Gastroesophageal sphincter (tissue), 4 donors: ENCODE data around the gene SULT1A3. TPM values are rescaled to one million over a fixed set of nuclear protein-coding genes. Genes with fewer than 3 reads are reported as not detected.
"Not testable (repeated sequence)": the region's sequence is repeated elsewhere in the genome, so short reads cannot be mapped to it uniquely, and the experiment has no call there.

ENCODE experiments used
- ATAC-seq: fragments of 150-250 bp; one replicate; pipeline ENCODE4 v1.9.1; 2016; ENCODE audit warnings: mild to moderate bottlenecking, moderate library complexity
- H3K27ac ChIP-seq, 4 donors: fragments of 200-600 bp; sonication (generic) in 3 of 4; 1 replicate in 3 of 4; 2 replicates in 1 of 4; pipeline ENCODE4 v1.5.1; 2016 to 2019
- H3K27me3 ChIP-seq: fragments of 200-600 bp; sonication (generic); one replicate; pipeline ENCODE4 v1.5.1; 2019
- H3K36me3 ChIP-seq, 2 donors: fragments of 200-600 bp; sonication (generic); one replicate each; pipeline ENCODE4 v1.5.1; 2019; ENCODE audit warnings: control low read depth in 1 of 2
- H3K4me1 ChIP-seq, 3 donors: fragments of 200-600 bp; sonication (generic); 1 replicate in 2 of 3; 2 replicates in 1 of 3; pipeline ENCODE4 v1.5.1; 2016 to 2019; ENCODE audit warnings: control low read depth in 2 of 3
- H3K4me3 ChIP-seq, 2 donors: fragments of 200-600 bp; sonication (generic); one replicate each; pipeline ENCODE4 v1.5.1; 2019; ENCODE audit warnings: mild to moderate bottlenecking in 1 of 2, moderate library complexity in 1 of 2
- H3K9me3 ChIP-seq, 3 donors: fragments of 200-600 bp; sonication (generic); one replicate each; pipeline ENCODE4 v1.5.1; 2017 to 2019; ENCODE audit warnings: control low read depth in 2 of 3
- EP300 ChIP-seq: sonication (generic); formaldehyde crosslinking; IDR thresholded peaks from one replicate; pipeline ENCODE4 v1.6.1; 2017; ENCODE audit warnings: antibody characterized with exemption, mild to moderate bottlenecking
- POLR2A ChIP-seq, 2 donors: fragments of 450-650 bp; IDR thresholded peaks; one replicate each; pipeline ENCODE4 v1.6.1; 2017; ENCODE audit warnings: antibody characterized with exemption in 2 of 2, mild to moderate bottlenecking in 2 of 2, moderate library complexity in 1 of 2
- POLR2AphosphoS5 ChIP-seq: sonication (generic); formaldehyde crosslinking; IDR thresholded peaks from one replicate; pipeline ENCODE4 v1.6.1; 2017; ENCODE audit warnings: antibody characterized with exemption
- WGBS, 2 donors: methylation state at CpG; one replicate each; pipeline ENCODE4 v1.1.5; 2018; ENCODE audit warnings: low coverage in 1 of 2; 5-methylcytosine and 5-hydroxymethylcytosine counted together
- total RNA-seq, 4 donors: library from RNA; depleted of rRNA; stranded (reverse); fragments of >200 nt; gene quantifications; one replicate each; pipeline ENCODE4 v1.1.0, GENCODE V29; 2016
- TF ChIP-seq, protein P1 (sequence below), 4 experiments: fragments of 200-600 bp in 2 of 4; fragments of 450-650 bp in 2 of 4; sonication (generic) in 1 of 4; IDR thresholded peaks; one replicate each; pipeline ENCODE4 v1.5.1; 2017 to 2019; ENCODE audit warnings: antibody characterized with exemption in 4 of 4, mild to moderate bottlenecking in 2 of 4, moderate library complexity in 2 of 4

The SULT1A3 gene
- total RNA-seq, 4 donors from 2014 or later, result 5.1 to 10.4 (median 8.8) TPM; not detected in 1

DNA sequence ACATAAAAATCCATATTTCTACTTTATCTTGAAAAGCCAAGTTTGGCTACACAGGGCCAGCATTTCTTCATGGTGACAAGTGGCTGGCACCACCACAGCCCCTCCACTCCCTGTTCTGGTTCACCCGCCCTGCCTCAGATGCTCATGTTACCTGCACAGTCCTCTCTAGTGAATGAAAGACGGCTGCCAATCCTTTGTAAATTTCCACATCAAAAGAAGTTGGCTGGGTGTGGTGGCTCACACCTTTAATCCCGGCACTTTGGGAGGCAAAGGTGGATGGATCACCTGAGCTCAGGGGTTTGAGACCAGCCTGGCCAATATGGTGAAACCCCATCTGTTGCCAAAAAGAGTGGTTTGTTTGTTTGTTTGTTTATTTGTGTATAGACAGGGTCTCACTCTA lies 35.5 kb upstream of the SULT1A3 start:
- no peak for ATAC-seq
- no peak overlapping the region for H3K27ac ChIP-seq
- no peaks in the 10 kb centered on the region for H3K36me3 ChIP-seq
- no peaks in the 10 kb centered on the region for H3K9me3 ChIP-seq
- H3K27me3 ChIP-seq, result no peaks in the 10 kb centered on the region
- whole genome bisulfite sequencing, 2 donors, result 57% methylated on average over 1 of the region's 3 CpGs; no CpG with 5 or more reads in 1 of the 2 donors
- no peaks in the 10 kb centered on the region for H3K4me1 ChIP-seq
- H3K4me3 ChIP-seq, result no peak overlapping the region
- TF ChIP-seq EP300 (no peak), POLR2A (IDR thresholded peaks at IDR 0.05) (no peak), POLR2AphosphoS5 (no peak)
- TF ChIP-seq, protein P1, sequence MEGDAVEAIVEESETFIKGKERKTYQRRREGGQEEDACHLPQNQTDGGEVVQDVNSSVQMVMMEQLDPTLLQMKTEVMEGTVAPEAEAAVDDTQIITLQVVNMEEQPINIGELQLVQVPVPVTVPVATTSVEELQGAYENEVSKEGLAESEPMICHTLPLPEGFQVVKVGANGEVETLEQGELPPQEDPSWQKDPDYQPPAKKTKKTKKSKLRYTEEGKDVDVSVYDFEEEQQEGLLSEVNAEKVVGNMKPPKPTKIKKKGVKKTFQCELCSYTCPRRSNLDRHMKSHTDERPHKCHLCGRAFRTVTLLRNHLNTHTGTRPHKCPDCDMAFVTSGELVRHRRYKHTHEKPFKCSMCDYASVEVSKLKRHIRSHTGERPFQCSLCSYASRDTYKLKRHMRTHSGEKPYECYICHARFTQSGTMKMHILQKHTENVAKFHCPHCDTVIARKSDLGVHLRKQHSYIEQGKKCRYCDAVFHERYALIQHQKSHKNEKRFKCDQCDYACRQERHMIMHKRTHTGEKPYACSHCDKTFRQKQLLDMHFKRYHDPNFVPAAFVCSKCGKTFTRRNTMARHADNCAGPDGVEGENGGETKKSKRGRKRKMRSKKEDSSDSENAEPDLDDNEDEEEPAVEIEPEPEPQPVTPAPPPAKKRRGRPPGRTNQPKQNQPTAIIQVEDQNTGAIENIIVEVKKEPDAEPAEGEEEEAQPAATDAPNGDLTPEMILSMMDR (IDR thresholded peaks at IDR 0.05), result no peak

DNA sequence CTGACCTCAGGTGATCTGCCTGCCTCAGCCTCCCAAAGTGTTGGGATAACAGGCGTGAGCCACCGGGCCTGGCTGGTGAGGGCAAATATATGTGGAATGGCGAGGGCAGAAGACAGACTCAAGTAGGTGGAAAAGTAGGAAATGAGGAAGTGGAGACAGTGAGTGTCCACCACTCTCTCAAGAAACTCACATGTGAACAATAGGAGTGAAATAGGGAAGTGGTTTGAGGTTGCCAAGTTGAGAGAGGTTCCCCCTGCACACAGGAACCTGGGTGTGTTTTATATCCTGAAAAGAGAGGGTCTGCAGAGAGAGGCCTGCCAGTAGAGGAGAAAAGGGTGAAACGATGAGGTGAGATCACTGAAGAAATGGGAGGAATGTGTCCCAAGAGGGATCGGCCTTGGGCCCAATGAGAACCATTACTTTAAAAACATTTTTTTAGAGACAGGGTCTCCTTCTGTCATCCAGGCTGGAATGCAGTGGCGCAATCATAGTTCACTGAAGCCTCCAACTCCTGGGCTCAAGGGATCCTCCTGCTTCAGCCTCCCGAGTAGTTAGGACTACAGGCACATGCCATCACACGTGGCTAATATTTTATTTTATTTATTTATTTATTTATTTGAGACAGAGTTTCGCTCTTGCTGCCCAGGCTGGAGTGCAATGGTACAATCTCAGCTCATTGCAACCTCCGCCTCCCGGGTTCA lies 32.7 kb upstream of the SULT1A3 start:
- 84 to 100% methylated on average over 1 to 11 of the region's 11 CpGs for WGBS, 2 donors
- Histone ChIP-seq H3K36me3 (no peaks in the 10 kb centered on the region), H3K4me3 (no peak overlapping the region), H3K27ac (no peak overlapping the region), H3K4me1 (no peaks in the 10 kb centered on the region), H3K9me3 (no peaks in the 10 kb centered on the region), H3K27me3 (no peaks in the 10 kb centered on the region)
- no peak for TF ChIP-seq POLR2AphosphoS5
- no peak for TF ChIP-seq POLR2A (IDR thresholded peaks at IDR 0.05)
- no peak for TF ChIP-seq EP300
- TF ChIP-seq, protein P1 (IDR thresholded peaks at IDR 0.05), result no peak
- peak; percentile 36 for ATAC-seq

DNA sequence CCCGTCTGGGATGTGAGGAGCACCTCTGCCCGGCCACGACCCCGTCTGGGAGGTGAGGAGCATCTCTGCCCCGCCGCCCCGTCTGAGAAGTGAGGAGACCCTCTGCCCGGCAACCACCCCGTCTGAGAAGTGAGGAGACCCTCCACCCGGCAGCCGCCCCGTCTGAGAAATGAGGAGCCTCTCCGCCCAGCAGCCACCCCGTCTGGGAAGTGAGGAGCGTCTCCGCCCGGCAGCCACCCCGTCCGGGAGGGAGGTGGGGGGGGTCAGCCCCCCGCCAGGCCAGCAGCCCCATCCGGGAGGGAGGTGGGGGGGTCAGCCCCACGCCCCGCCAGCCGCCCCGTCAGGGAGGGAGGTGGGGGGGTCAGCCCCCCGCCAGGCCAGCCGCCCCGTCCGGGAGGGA lies 30.3 kb upstream of the SULT1A3 start:
- no CpG with 5 or more reads among the region's 29 CpGs for WGBS, 2 donors
- not testable (repeated sequence) for H3K36me3 ChIP-seq, H3K27ac ChIP-seq, H3K4me1 ChIP-seq, H3K27me3 ChIP-seq, ATAC-seq, H3K4me3 ChIP-seq, H3K9me3 ChIP-seq

DNA sequence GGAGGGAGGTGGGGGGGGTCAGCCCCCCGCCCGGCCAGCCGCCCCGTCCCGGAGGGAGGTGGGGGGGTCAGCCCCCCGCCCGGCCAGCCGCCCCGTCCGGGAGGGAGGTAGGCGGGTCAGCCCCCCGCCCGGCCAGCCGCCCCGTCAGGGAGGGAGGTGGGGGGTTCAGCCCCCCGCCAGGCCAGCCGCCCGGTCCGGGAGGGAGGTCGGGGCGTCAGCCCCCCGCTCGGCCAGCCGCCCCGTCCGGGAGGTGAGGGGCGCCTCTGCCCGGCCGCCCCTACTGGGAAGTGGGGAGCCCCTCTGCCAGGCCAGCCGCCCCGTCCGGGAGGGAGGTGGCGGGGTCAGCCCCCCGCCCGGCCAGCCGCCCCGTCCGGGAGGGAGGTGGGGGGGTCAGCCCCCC lies 29.6 kb upstream of the SULT1A3 start:
- not testable (repeated sequence) for H3K27me3 ChIP-seq, H3K4me3 ChIP-seq, H3K27ac ChIP-seq, ATAC-seq, H3K4me1 ChIP-seq, H3K36me3 ChIP-seq, H3K9me3 ChIP-seq
- no CpG with 5 or more reads among the region's 38 CpGs for WGBS, 2 donors

DNA sequence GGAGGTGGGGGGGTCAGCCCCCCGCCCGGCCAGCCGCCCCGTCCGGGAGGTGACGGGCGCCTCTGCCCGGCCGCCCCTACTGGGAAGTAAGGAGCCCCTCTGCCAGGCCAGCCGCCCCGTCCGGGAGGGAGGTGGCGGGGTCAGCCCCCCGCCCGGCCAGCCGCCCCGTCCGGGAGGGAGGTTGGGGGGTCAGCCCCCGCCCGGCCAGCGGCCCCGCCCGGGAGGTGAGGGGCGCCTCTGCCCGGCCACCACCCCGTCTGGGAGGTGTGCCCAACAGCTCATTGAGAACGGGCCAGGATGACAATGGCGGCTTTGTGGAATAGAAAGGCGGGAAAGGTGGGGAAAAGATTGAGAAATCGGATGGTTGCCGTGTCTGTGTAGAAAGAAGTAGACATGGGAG lies 28.9 kb upstream of the SULT1A3 start:
- not testable (repeated sequence) for H3K36me3 ChIP-seq, H3K9me3 ChIP-seq, H3K4me1 ChIP-seq, H3K4me3 ChIP-seq, H3K27me3 ChIP-seq, ATAC-seq, H3K27ac ChIP-seq
- no CpG with 5 or more reads among the region's 31 CpGs for WGBS, 2 donors

DNA sequence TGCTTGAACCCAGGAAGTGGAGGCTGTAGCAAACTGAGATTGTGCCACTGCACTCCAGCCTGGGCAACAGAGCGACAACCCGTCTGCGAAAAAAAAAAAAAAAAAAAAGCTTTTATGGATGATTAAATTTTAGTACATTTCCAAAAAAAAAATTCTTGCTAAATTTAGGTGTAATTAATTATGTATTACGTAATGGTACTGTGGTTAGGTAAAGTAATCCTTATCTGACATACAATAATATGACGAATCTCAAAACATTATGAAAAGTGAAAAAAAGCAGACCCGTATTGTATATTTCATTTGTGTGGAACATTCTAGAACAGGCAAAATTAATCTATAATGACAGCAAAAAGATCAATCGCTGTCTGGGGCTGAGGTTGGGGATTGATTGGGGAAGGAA lies 26.0 kb upstream of the SULT1A3 start:
- no peaks in the 10 kb centered on the region for H3K27me3 ChIP-seq
- TF ChIP-seq POLR2AphosphoS5 (no peak), POLR2A (IDR thresholded peaks at IDR 0.05) (no peak), EP300 (no peak)
- TF ChIP-seq, protein P1 (IDR thresholded peaks at IDR 0.05), result no peak
- no peak overlapping the region for H3K4me3 ChIP-seq
- no peak overlapping the region for H3K27ac ChIP-seq
- no peak for ATAC-seq
- no peaks in the 10 kb centered on the region for H3K36me3 ChIP-seq
- H3K9me3 ChIP-seq, result no peaks in the 10 kb centered on the region
- no peaks in the 10 kb centered on the region for H3K4me1 ChIP-seq
- 45 to 75% methylated on average over 4 to 5 of the region's 7 CpGs for WGBS, 2 donors

DNA sequence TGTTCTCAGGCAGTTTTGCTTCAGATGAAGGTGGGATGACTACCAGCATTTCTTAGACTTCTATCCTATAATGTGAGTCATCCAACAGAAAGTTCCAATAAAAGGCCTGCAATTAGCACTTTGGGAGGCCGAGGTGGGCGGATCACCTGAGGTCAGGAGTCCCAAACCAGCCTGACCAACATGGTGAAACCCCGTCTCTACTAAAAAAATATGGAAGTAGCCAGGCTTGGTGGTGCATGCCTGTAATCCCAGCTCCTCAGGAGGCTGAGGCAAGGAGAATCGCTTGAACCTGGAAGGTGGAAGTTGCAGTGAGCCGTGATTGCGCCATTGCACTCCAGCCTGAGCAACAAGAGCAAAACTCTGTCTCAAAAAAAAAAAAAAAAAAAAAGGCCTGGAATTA lies 22.2 kb upstream of the SULT1A3 start:
- 96% methylated on average over 3 of the region's 6 CpGs; no CpG with 5 or more reads in 1 of the 2 donors for WGBS, 2 donors
- H3K27ac ChIP-seq, H3K36me3 ChIP-seq, H3K4me1 ChIP-seq, H3K27me3 ChIP-seq, H3K9me3 ChIP-seq, ATAC-seq, H3K4me3 ChIP-seq: not testable (repeated sequence)
